ENCODE data around the gene NT5C1B.

Gene NT5C1B

DNA sequence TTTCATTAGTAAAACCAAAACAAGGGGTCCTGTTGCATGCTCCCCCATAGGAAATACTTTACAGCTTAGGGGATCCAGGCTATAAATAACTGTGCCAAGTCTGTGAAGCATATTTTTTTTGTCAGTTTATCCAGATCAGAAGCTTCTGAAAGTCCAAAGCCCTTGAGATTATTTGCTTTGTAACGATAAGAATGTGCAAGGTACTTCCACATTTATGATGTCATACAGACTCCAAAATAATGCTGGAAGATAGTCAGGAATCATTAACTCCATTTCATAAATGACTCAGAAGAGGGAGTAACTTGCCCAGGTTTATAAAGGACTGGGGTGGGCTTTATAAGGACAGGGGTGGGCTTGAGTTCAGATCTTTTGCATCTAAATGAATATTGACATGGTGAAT, 58.2 kb downstream of the NT5C1B start:
- TF ChIP-seq FOXM1 (IDR thresholded peaks at IDR 0.05; ENCODE audit: borderline replicate concordance, low read depth), result no peak
- TF ChIP-seq TEAD4 (IDR thresholded peaks at IDR 0.05), result no peak
- no peak for TF ChIP-seq CREB1 (IDR thresholded peaks at IDR 0.05; ENCODE audit: low read depth)
- TF ChIP-seq ZBTB7A (IDR thresholded peaks at IDR 0.05; ENCODE audit: low read depth), result no peak
- no peak for TF ChIP-seq TCF12 (IDR thresholded peaks at IDR 0.05; ENCODE audit: low read depth)
- TF ChIP-seq, protein P1, sequence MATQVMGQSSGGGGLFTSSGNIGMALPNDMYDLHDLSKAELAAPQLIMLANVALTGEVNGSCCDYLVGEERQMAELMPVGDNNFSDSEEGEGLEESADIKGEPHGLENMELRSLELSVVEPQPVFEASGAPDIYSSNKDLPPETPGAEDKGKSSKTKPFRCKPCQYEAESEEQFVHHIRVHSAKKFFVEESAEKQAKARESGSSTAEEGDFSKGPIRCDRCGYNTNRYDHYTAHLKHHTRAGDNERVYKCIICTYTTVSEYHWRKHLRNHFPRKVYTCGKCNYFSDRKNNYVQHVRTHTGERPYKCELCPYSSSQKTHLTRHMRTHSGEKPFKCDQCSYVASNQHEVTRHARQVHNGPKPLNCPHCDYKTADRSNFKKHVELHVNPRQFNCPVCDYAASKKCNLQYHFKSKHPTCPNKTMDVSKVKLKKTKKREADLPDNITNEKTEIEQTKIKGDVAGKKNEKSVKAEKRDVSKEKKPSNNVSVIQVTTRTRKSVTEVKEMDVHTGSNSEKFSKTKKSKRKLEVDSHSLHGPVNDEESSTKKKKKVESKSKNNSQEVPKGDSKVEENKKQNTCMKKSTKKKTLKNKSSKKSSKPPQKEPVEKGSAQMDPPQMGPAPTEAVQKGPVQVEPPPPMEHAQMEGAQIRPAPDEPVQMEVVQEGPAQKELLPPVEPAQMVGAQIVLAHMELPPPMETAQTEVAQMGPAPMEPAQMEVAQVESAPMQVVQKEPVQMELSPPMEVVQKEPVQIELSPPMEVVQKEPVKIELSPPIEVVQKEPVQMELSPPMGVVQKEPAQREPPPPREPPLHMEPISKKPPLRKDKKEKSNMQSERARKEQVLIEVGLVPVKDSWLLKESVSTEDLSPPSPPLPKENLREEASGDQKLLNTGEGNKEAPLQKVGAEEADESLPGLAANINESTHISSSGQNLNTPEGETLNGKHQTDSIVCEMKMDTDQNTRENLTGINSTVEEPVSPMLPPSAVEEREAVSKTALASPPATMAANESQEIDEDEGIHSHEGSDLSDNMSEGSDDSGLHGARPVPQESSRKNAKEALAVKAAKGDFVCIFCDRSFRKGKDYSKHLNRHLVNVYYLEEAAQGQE (IDR thresholded peaks at IDR 0.05; ENCODE audit: low read depth), result no peak
- no peak for TF ChIP-seq YY1 (IDR thresholded peaks at IDR 0.05; ENCODE audit: low read depth)
- no peak for TF ChIP-seq RAD21 (IDR thresholded peaks at IDR 0.05; ENCODE audit: low read depth)
- TF ChIP-seq EP300 (IDR thresholded peaks at IDR 0.05; ENCODE audit: borderline replicate concordance), result no peak
- no peak for TF ChIP-seq CEBPB (IDR thresholded peaks at IDR 0.05)
- TF ChIP-seq, protein P2, sequence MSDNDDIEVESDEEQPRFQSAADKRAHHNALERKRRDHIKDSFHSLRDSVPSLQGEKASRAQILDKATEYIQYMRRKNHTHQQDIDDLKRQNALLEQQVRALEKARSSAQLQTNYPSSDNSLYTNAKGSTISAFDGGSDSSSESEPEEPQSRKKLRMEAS (IDR thresholded peaks at IDR 0.05), result no peak

DNA sequence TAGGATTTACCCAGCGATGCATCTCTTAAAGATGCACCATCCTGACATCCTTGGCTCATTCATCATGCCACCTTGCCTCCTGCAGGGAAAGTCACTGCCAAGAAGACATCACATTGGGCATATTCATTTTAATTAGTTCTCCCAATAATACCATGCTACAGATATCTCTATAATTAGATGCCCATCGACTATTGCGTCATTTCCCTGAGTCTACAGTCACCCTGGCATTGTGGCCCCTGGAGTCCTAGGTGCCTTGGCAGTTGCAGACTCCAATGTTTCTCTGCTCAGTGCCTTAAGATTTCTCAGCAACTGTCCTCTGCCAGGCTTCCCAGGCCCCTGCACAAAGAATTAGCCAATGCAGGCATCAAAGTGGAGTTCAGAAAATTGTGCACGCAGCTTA, 61.5 kb downstream of the NT5C1B start:
- no peak for TF ChIP-seq ZBTB7A (IDR thresholded peaks at IDR 0.05; ENCODE audit: low read depth)

DNA sequence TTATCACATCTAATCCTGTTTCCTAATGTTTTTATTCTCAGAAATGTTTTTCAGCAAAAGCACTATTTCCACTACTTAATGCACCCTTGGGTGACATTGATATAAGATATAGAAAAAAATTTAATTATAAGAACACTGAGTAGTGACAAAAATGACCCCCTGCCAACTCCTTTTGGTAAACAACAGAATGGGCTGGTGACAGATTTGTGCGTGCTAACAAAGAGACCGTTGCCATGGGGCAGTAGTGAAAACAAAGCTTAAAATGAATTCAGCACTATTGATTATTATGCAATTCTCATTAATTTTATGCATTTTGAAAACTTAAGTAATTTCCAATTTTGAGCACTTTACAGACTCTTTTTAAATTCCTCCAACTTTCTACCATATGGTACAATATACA, 62.0 kb downstream of the NT5C1B start:
- TF ChIP-seq CREB1 (IDR thresholded peaks at IDR 0.05; ENCODE audit: low read depth), result no peak
- no peak for TF ChIP-seq TCF12 (IDR thresholded peaks at IDR 0.05; ENCODE audit: low read depth)
- no peak for TF ChIP-seq EP300 (IDR thresholded peaks at IDR 0.05; ENCODE audit: borderline replicate concordance)
- no peak for TF ChIP-seq EGR1 (IDR thresholded peaks at IDR 0.05)
- TF ChIP-seq, protein P1 (IDR thresholded peaks at IDR 0.05; ENCODE audit: low read depth), result no peak
- TF ChIP-seq, protein P2 (IDR thresholded peaks at IDR 0.05), result no peak
- no peak for TF ChIP-seq TEAD4 (IDR thresholded peaks at IDR 0.05)
- TF ChIP-seq TAF1 (IDR thresholded peaks at IDR 0.05; ENCODE audit: low read depth), result no peak
- TF ChIP-seq, protein P3, sequence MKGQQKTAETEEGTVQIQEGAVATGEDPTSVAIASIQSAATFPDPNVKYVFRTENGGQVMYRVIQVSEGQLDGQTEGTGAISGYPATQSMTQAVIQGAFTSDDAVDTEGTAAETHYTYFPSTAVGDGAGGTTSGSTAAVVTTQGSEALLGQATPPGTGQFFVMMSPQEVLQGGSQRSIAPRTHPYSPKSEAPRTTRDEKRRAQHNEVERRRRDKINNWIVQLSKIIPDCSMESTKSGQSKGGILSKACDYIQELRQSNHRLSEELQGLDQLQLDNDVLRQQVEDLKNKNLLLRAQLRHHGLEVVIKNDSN (IDR thresholded peaks at IDR 0.05), result no peak
- TF ChIP-seq RAD21 (IDR thresholded peaks at IDR 0.05; ENCODE audit: low read depth), result no peak
- TF ChIP-seq FOXM1 (IDR thresholded peaks at IDR 0.05; ENCODE audit: borderline replicate concordance, low read depth), result no peak
- TF ChIP-seq YY1 (IDR thresholded peaks at IDR 0.05; ENCODE audit: low read depth), result no peak
- no peak for TF ChIP-seq ZBTB7A (IDR thresholded peaks at IDR 0.05; ENCODE audit: low read depth)

DNA sequence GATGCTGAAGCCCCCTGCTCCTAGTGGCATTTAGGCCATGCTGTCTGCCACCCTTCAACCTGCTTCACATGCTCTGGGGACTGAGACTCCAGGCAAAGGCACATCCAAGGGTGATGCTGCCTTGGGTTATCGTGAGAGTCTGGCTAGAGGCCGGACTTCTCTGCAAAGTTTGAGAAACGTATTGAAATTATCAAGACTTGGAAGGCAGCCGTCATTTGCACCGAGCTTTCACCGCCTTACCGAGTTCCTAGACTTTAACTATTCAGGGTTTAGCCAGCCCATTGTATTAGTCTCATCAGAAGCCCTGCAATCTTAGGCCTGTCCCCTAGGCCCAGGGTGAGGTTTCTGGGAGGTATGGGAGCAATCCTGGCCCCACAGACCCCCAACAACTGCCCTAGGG, 62.9 kb downstream of the NT5C1B start:
- TF ChIP-seq TCF12 (IDR thresholded peaks at IDR 0.05; ENCODE audit: low read depth), result no peak
- no peak for TF ChIP-seq EP300 (IDR thresholded peaks at IDR 0.05; ENCODE audit: borderline replicate concordance)
- no peak for TF ChIP-seq FOXM1 (IDR thresholded peaks at IDR 0.05; ENCODE audit: borderline replicate concordance, low read depth)
- no peak for TF ChIP-seq CEBPB (IDR thresholded peaks at IDR 0.05)

DNA sequence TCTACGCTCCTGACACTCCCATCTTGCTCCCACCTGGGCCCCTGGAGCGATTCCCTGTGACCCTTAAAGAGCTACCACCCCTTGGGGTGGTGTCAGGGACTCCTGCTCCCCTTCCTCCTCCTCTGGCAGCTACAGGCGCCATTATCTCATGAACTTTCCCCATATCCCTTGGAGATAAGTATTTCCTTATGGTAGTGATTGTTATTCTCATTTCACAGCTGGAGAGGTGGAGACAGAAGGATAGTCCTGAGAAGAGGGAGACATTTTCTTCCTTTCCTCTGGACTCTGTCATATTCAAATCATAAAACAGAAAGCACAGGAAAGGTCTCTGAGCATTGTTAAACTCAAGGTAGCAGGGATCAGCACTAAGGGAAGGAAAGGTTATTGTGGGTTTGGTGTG, 63.5 kb downstream of the NT5C1B start:
- TF ChIP-seq, protein P1 (IDR thresholded peaks at IDR 0.05; ENCODE audit: low read depth), result no peak
- TF ChIP-seq CEBPB (IDR thresholded peaks at IDR 0.05) (no peak), CREB1 (IDR thresholded peaks at IDR 0.05; ENCODE audit: low read depth) (no peak), FOXM1 (IDR thresholded peaks at IDR 0.05; ENCODE audit: borderline replicate concordance, low read depth) (no peak), EGR1 (IDR thresholded peaks at IDR 0.05) (no peak), NFIC (IDR thresholded peaks at IDR 0.05) (no peak)

DNA sequence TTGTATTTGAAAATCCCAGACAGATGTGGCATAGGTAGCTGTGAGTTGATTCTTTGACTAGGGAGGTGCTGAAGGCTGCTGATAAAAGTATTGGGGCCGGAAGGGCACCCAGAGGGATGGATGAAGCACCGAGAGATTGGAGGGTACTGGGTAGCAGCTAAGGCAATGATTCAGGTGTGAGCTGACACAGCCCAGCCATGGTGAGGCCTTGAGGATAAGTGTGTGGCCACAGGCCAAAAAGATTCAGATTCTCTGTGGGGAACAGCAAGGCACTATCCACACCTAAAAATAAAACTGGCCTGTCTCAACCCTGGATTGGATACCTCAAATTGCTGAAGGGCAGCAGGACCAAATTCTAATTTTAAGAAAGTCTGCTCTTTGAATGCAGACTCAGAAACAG, 64.1 kb downstream of the NT5C1B start:
- TF ChIP-seq EGR1 (IDR thresholded peaks at IDR 0.05) (no peak), CREB1 (IDR thresholded peaks at IDR 0.05; ENCODE audit: low read depth) (no peak), RAD21 (IDR thresholded peaks at IDR 0.05; ENCODE audit: low read depth) (no peak), TEAD4 (IDR thresholded peaks at IDR 0.05) (no peak), YY1 (IDR thresholded peaks at IDR 0.05; ENCODE audit: low read depth) (no peak), TCF12 (IDR thresholded peaks at IDR 0.05; ENCODE audit: low read depth) (no peak), TAF1 (IDR thresholded peaks at IDR 0.05; ENCODE audit: low read depth) (no peak), EP300 (IDR thresholded peaks at IDR 0.05; ENCODE audit: borderline replicate concordance) (no peak), NFIC (IDR thresholded peaks at IDR 0.05) (no peak), ZBTB7A (IDR thresholded peaks at IDR 0.05; ENCODE audit: low read depth) (no peak), CEBPB (IDR thresholded peaks at IDR 0.05) (no peak)
- TF ChIP-seq, protein P2 (IDR thresholded peaks at IDR 0.05), result no peak
- TF ChIP-seq, protein P3 (IDR thresholded peaks at IDR 0.05), result no peak
- TF ChIP-seq, protein P1 (IDR thresholded peaks at IDR 0.05; ENCODE audit: low read depth), result no peak
